ENCODE data around the gene CENPP.
A peak's percentile ranks its signal among the peaks of the same experiment; 100 is the strongest.

CENPP gene

DNA sequence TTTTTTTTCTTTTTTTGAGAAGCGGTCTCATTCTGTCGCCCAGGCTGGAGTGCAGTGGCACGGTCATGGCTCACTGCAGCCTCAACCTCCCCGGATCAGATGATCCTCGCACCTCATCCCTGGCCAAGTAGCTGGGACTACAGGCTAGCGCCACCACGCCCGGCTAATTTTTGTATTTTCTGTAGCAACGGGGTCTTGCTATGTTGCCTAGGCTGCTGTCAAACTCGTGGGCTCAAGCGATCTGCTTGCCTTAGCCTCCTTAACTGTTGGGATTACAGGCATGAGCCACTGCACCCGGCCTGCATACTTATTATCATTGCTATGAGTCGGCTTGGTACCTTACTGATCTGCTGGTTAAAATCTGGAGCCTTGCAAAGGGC, 31.5 kb upstream of the CENPP start:
- Histone ChIP-seq H3K36me3 (ENCODE audit: control insufficient read depth in 1 of 2, insufficient read depth in 2 of 2, low read length in 2 of 2) (peaks cover 11 to 20% of the 10 kb centered on the region in 2 donors), H3K27me3 (ENCODE audit: low read depth, low read length) (no peaks in the 10 kb centered on the region), H3K4me3 (ENCODE audit: low read depth in 1 of 2, low read length in 2 of 2) (peak overlapping the region; percentile 83 to 94), H3K9me3 (ENCODE audit: control insufficient read depth in 1 of 2, low read length in 2 of 2) (no peaks in the 10 kb centered on the region), H3K4me1 (ENCODE audit: control insufficient read depth in 1 of 2, insufficient read depth in 2 of 2, low read length in 2 of 2) (peaks cover 5 to 24% of the 10 kb centered on the region in 2 donors), H3K27ac (ENCODE audit: low read length) (peak overlapping the region; percentile 82)

- peaks cover 5 to 24% of the 10 kb centered on the region in 2 donors for H3K4me1 ChIP-seq (ENCODE audit: control insufficient read depth in 1 of 2, insufficient read depth in 2 of 2, low read length in 2 of 2)
- H3K36me3 ChIP-seq (ENCODE audit: control insufficient read depth in 1 of 2, insufficient read depth in 2 of 2, low read length in 2 of 2): peaks cover 11 to 24% of the 10 kb centered on the region in 2 donors
- no peak overlapping the region for H3K27ac ChIP-seq (ENCODE audit: low read length)
- no peak overlapping the region for H3K4me3 ChIP-seq (ENCODE audit: low read depth in 1 of 2, low read length in 2 of 2)
- H3K27me3 ChIP-seq (ENCODE audit: low read depth, low read length): no peaks in the 10 kb centered on the region
- no peaks in the 10 kb centered on the region for H3K9me3 ChIP-seq (ENCODE audit: control insufficient read depth in 1 of 2, low read length in 2 of 2)
Measured at GRCh38 chr9:92295240-92295790, 30.4 kb upstream of the CENPP start.

- Histone ChIP-seq H3K4me3 (ENCODE audit: low read depth in 1 of 2, low read length in 2 of 2) (no peak overlapping the region), H3K27ac (ENCODE audit: low read length) (no peak overlapping the region), H3K27me3 (ENCODE audit: low read depth, low read length) (no peaks in the 10 kb centered on the region), H3K36me3 (ENCODE audit: control insufficient read depth in 1 of 2, insufficient read depth in 2 of 2, low read length in 2 of 2) (peaks cover 13 to 30% of the 10 kb centered on the region in 2 donors), H3K4me1 (ENCODE audit: control insufficient read depth in 1 of 2, insufficient read depth in 2 of 2, low read length in 2 of 2) (peaks cover 5 to 24% of the 10 kb centered on the region in 2 donors), H3K9me3 (ENCODE audit: control insufficient read depth in 1 of 2, low read length in 2 of 2) (no peaks in the 10 kb centered on the region)
Measured at GRCh38 chr9:92295827-92296258, 29.9 kb upstream of the CENPP start.

- peaks cover 24 to 46% of the 10 kb centered on the region in 2 donors for H3K36me3 ChIP-seq (ENCODE audit: control insufficient read depth in 1 of 2, insufficient read depth in 2 of 2, low read length in 2 of 2)
Measured at GRCh38 chr9:92297611-92298010, 28.1 kb upstream of the CENPP start.

DNA sequence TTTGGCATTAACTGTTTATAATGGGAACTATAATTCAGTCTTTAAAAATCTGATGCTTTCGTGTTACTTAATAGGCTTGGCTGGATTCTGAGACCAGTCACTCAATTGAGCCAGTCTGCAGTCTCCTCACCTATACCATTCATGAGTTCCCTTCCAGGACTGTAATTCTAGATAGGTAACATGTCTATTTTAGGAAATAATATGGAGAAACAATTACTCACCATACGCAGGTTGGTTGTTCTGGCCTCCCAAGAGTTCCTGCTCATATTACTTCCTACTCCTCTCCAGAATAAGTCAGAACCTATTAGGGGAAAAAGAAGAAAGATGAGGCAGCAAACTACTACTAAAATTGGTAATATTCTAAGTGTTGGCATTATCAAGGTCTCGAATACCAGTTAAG, 27.7 kb upstream of the CENPP start:
- Histone ChIP-seq H3K27ac (ENCODE audit: low read length) (no peak overlapping the region), H3K27me3 (ENCODE audit: low read depth, low read length) (no peaks in the 10 kb centered on the region), H3K9me3 (ENCODE audit: control insufficient read depth in 1 of 2, low read length in 2 of 2) (no peaks in the 10 kb centered on the region), H3K4me1 (ENCODE audit: control insufficient read depth in 1 of 2, insufficient read depth in 2 of 2, low read length in 2 of 2) (peaks cover 5 to 8% of the 10 kb centered on the region in 2 donors), H3K36me3 (ENCODE audit: control insufficient read depth in 1 of 2, insufficient read depth in 2 of 2, low read length in 2 of 2) (peaks cover 28 to 51% of the 10 kb centered on the region in 2 donors), H3K4me3 (ENCODE audit: low read depth in 1 of 2, low read length in 2 of 2) (no peak overlapping the region)

More at GRCh38 chr9:92297611-92298010, 28.1 kb upstream of the CENPP start:
- Histone ChIP-seq H3K9me3 (ENCODE audit: control insufficient read depth in 1 of 2, low read length in 2 of 2) (no peaks in the 10 kb centered on the region), H3K27ac (ENCODE audit: low read length) (no peak overlapping the region), H3K4me1 (ENCODE audit: control insufficient read depth in 1 of 2, insufficient read depth in 2 of 2, low read length in 2 of 2) (peaks cover 5 to 12% of the 10 kb centered on the region in 2 donors), H3K27me3 (ENCODE audit: low read depth, low read length) (no peaks in the 10 kb centered on the region), H3K4me3 (ENCODE audit: low read depth in 1 of 2, low read length in 2 of 2) (no peak overlapping the region)

- H3K36me3 ChIP-seq (ENCODE audit: control insufficient read depth in 1 of 2, insufficient read depth in 2 of 2, low read length in 2 of 2): peaks cover 39 to 61% of the 10 kb centered on the region in 2 donors
- no peaks in the 10 kb centered on the region for H3K9me3 ChIP-seq (ENCODE audit: control insufficient read depth in 1 of 2, low read length in 2 of 2)
- H3K4me1 ChIP-seq (ENCODE audit: control insufficient read depth in 1 of 2, insufficient read depth in 2 of 2, low read length in 2 of 2): peaks cover 5 to 8% of the 10 kb centered on the region in 2 donors
- no peak overlapping the region for H3K27ac ChIP-seq (ENCODE audit: low read length)
- H3K4me3 ChIP-seq (ENCODE audit: low read depth in 1 of 2, low read length in 2 of 2): no peak overlapping the region
- no peaks in the 10 kb centered on the region for H3K27me3 ChIP-seq (ENCODE audit: low read depth, low read length)
Measured at GRCh38 chr9:92299116-92299515, 26.6 kb upstream of the CENPP start.

DNA sequence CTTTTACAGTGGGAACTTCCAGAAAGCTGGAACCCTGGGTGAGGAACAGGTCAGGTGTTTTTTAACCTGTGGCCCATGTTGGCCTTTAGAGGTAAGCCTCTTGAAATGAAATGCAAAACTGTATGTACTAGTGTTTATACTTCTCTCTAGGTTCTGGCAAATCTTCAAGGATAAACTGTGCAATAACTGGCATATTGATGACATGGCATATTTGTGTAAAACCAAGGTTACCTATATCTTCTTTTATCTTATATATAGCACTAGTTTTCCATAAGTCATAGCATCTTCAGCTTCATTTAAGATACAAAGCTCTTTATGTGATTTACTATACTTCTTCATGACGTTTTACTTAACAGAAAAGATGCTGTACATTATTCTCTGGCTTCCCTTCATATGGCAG, 24.8 kb upstream of the CENPP start:
- Histone ChIP-seq H3K36me3 (ENCODE audit: control insufficient read depth in 1 of 2, insufficient read depth in 2 of 2, low read length in 2 of 2) (peaks cover 56 to 78% of the 10 kb centered on the region in 2 donors), H3K27me3 (ENCODE audit: low read depth, low read length) (no peaks in the 10 kb centered on the region), H3K4me1 (ENCODE audit: control insufficient read depth in 1 of 2, insufficient read depth in 2 of 2, low read length in 2 of 2) (no peaks in the 10 kb centered on the region), H3K9me3 (ENCODE audit: control insufficient read depth in 1 of 2, low read length in 2 of 2) (no peaks in the 10 kb centered on the region), H3K4me3 (ENCODE audit: low read depth in 1 of 2, low read length in 2 of 2) (no peak overlapping the region), H3K27ac (ENCODE audit: low read length) (no peak overlapping the region)

DNA sequence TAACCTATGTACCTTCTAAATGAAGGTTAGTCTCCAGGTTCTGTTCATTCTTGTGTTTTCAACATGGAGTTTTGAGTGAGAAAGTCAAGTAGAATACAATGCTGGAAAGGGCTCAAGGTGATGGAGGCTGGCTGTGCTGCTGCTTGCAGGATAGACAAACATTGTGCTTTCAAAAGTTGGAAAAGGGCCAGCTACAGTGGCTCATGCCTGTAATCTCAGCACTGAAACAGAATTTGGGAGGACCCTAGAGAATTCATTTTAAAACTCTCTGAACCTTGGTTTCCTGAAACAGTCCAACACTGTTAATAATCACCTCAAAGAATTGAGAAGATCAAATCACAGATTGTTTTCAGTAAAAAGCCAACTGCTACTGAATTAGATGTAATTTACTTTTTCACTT, 16.9 kb upstream of the CENPP start:
- Histone ChIP-seq H3K36me3 (ENCODE audit: control insufficient read depth in 1 of 2, insufficient read depth in 2 of 2, low read length in 2 of 2) (peaks cover 54 to 85% of the 10 kb centered on the region in 2 donors), H3K27me3 (ENCODE audit: low read depth, low read length) (no peaks in the 10 kb centered on the region), H3K4me3 (ENCODE audit: low read depth in 1 of 2, low read length in 2 of 2) (no peak overlapping the region), H3K27ac (ENCODE audit: low read length) (no peak overlapping the region), H3K4me1 (ENCODE audit: control insufficient read depth in 1 of 2, insufficient read depth in 2 of 2, low read length in 2 of 2) (peaks cover 0 to 5% of the 10 kb centered on the region in 2 donors), H3K9me3 (ENCODE audit: control insufficient read depth in 1 of 2, low read length in 2 of 2) (no peaks in the 10 kb centered on the region)

GRCh38 chr9:92310562-92310961, 15.2 kb upstream of the CENPP start:
- peaks cover 45 to 84% of the 10 kb centered on the region in 2 donors for H3K36me3 ChIP-seq (ENCODE audit: control insufficient read depth in 1 of 2, insufficient read depth in 2 of 2, low read length in 2 of 2)

DNA sequence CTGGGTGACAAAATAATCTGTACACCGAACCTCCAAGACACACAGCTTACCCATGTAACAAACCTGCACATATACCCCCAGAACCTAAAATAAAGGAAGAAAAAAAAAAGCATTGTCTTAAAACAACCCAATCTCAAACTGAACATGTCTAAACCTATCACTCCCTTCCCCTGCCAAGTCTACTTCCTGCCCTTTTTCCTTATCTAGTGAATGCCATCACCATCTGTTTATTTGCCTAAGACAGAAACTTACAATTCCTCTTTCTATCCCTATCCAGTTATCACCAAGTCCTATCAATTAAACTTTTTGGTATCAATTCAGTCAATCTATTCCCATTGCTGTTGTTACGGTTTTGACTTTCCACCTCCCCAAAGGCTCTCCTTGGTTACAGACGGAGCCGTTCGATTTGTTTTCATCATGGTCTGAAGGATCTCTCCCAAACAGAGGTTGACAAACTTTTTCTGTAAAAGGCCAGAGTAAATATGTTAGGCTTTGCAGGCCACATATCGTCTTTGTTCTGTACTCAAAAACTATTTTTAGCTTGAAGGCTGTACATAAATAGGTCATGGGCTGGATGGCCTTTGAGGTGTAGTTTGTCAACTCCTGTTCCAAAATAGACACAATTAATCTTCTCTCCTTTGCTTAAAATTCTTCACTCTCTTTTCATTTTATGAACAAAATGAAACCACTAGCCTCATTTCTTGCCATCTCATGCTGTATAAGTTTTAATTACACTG, 12.7 kb upstream of the CENPP start:
- peaks cover 43 to 86% of the 10 kb centered on the region in 2 donors for H3K36me3 ChIP-seq (ENCODE audit: control insufficient read depth in 1 of 2, insufficient read depth in 2 of 2, low read length in 2 of 2)
- H3K9me3 ChIP-seq (ENCODE audit: control insufficient read depth in 1 of 2, low read length in 2 of 2): no peaks in the 10 kb centered on the region
- no peak overlapping the region for H3K4me3 ChIP-seq (ENCODE audit: low read depth in 1 of 2, low read length in 2 of 2)
- peaks cover 0 to 5% of the 10 kb centered on the region in 2 donors for H3K4me1 ChIP-seq (ENCODE audit: control insufficient read depth in 1 of 2, insufficient read depth in 2 of 2, low read length in 2 of 2)
- no peak overlapping the region for H3K27ac ChIP-seq (ENCODE audit: low read length)
- H3K27me3 ChIP-seq (ENCODE audit: low read depth, low read length): no peaks in the 10 kb centered on the region

More at GRCh38 chr9:92310562-92310961, 15.2 kb upstream of the CENPP start:
- H3K27ac ChIP-seq (ENCODE audit: low read length): no peak overlapping the region
- no peaks in the 10 kb centered on the region for H3K9me3 ChIP-seq (ENCODE audit: control insufficient read depth in 1 of 2, low read length in 2 of 2)
- no peaks in the 10 kb centered on the region for H3K27me3 ChIP-seq (ENCODE audit: low read depth, low read length)
- H3K4me1 ChIP-seq (ENCODE audit: control insufficient read depth in 1 of 2, insufficient read depth in 2 of 2, low read length in 2 of 2): peaks cover 0 to 5% of the 10 kb centered on the region in 2 donors
- no peak overlapping the region for H3K4me3 ChIP-seq (ENCODE audit: low read depth in 1 of 2, low read length in 2 of 2)

DNA sequence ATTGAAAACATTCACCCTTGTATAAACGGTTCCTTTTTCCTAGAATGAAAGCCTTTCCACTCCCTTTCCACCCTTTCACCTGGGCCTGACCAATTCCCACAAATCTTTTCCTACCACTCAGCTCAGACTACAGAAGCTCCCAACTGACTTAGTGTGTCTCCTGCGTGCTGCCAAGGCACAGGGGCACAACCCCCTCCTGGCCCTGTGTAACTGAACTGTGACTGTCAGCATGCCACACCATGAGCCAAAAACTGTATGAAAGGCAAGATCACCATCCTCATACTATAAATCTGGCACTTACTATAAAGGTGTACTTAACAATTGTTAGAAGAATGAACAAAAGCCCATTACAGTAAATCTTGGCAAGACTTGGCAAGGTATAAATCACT, 12.1 kb upstream of the CENPP start:
- Histone ChIP-seq H3K36me3 (ENCODE audit: control insufficient read depth in 1 of 2, insufficient read depth in 2 of 2, low read length in 2 of 2) (peaks cover 45 to 86% of the 10 kb centered on the region in 2 donors), H3K27ac (ENCODE audit: low read length) (no peak overlapping the region), H3K4me3 (ENCODE audit: low read depth in 1 of 2, low read length in 2 of 2) (no peak overlapping the region)

More for the DNA sequence above, 12.1 kb upstream of the CENPP start:
- H3K9me3 ChIP-seq (ENCODE audit: control insufficient read depth in 1 of 2, low read length in 2 of 2): no peaks in the 10 kb centered on the region
- no peaks in the 10 kb centered on the region for H3K27me3 ChIP-seq (ENCODE audit: low read depth, low read length)
- peaks cover 0 to 5% of the 10 kb centered on the region in 2 donors for H3K4me1 ChIP-seq (ENCODE audit: control insufficient read depth in 1 of 2, insufficient read depth in 2 of 2, low read length in 2 of 2)
